Stomach (tissue), 9 donors: ENCODE data around the gene TMEM179. TPM values are rescaled to one million over a fixed set of nuclear protein-coding genes. Genes with fewer than 3 reads are reported as not detected.

Source experiments
- DNase-seq, 2 donors: peaks; one replicate each; pipeline versions ENCODE4 v3.0.0 to v3.0.0-alpha.2; 2013 to 2019
- H3K27ac ChIP-seq, 5 donors: fragments of 200-600 bp in 4 of 5; sonication (generic) in 4 of 5; one replicate each; pipeline ENCODE4 v1.5.1; 2013 to 2019; ENCODE audit warnings: mild to moderate bottlenecking in 1 of 5, moderate library complexity in 1 of 5
- H3K27me3 ChIP-seq, 3 donors: fragments of 200-600 bp; sonication (generic); one replicate each; pipeline ENCODE4 v1.5.1; 2017 to 2019; ENCODE audit warnings: mixed run types in 1 of 3
- H3K36me3 ChIP-seq, 4 donors: fragments of 200-600 bp; sonication (generic); 1 replicate in 3 of 4; 2 replicates in 1 of 4; pipeline ENCODE4 v1.5.1; 2016 to 2019
- H3K4me1 ChIP-seq, 4 donors: fragments of 200-600 bp; sonication (generic); one replicate each; pipeline ENCODE4 v1.5.1; 2016 to 2019
- H3K4me3 ChIP-seq, 4 donors: fragments of 200-600 bp; sonication (generic) in 3 of 4; one replicate each; pipeline ENCODE4 v1.5.1; 2016 to 2019; ENCODE audit warnings: mild to moderate bottlenecking in 1 of 4
- H3K9me3 ChIP-seq, 4 donors: fragments of 200-600 bp; sonication (generic); one replicate each; pipeline ENCODE4 v1.5.1; 2016 to 2019
- EP300 ChIP-seq: sonication (generic); formaldehyde crosslinking; IDR thresholded peaks from one replicate; pipeline ENCODE4 v1.6.1; 2017; ENCODE audit warnings: antibody characterized with exemption
- POLR2A ChIP-seq, 4 donors: fragments of 450-650 bp; IDR thresholded peaks; one replicate each; pipeline ENCODE4 v1.6.1; 2016; ENCODE audit warnings: antibody characterized with exemption in 4 of 4, control low read depth in 2 of 4, mild to moderate bottlenecking in 1 of 4, moderate library complexity in 1 of 4
- POLR2AphosphoS5 ChIP-seq, 3 donors: sonication (generic); formaldehyde crosslinking; IDR thresholded peaks; one replicate each; pipeline ENCODE4 v1.6.1; 2016; ENCODE audit warnings: antibody characterized with exemption in 3 of 3
- WGBS, 5 donors: extraction: QIAGEN DNeasy Blood & Tissue Kit in 3 of 5; methylation state at CpG; one replicate each; pipeline versions ENCODE4 v1.1.5 to v1.1.7; 2013 to 2018; 5-methylcytosine and 5-hydroxymethylcytosine counted together
- intact Hi-C: fragments of 100-400 bp; cut with DNase I; formaldehyde crosslinking; loops from one replicate; pipeline ENCODE4 v1.15.1; 2023; ENCODE audit warnings: low total_unique reads
- polyA plus RNA-seq, 3 donors: library from polyadenylated mRNA; stranded (reverse); fragments of 200-250 nt; gene quantifications; one replicate each; pipeline ENCODE4 v1.2.3, GENCODE V29; 2013
- total RNA-seq, 5 donors: library from RNA; depleted of rRNA; stranded (reverse); fragments of >200 nt; gene quantifications; one replicate each; pipeline versions ENCODE4 v1.1.0 to v1.2.3, GENCODE V29; 2014 to 2016
- TF ChIP-seq, protein P1 (sequence below), 7 experiments: fragments of 450-650 bp in 4 of 7; fragments of 200-600 bp in 3 of 7; sonication (generic) in 3 of 7; IDR thresholded peaks; one replicate each; pipeline ENCODE4 v1.5.1; 2016 to 2019; ENCODE audit warnings: antibody characterized with exemption in 7 of 7, control low read depth in 2 of 7, mild to moderate bottlenecking in 1 of 7
- donor health status: healthy with polysubstance abuse.
- donor health status: Bipolar disorder and iron deficiency.
- donor health status: healthy.

Gene TMEM179
- total and polyA plus RNA-seq, 8 donors: 0.58 to 4.6 (median 0.92) TPM; not detected in 3

DNA sequence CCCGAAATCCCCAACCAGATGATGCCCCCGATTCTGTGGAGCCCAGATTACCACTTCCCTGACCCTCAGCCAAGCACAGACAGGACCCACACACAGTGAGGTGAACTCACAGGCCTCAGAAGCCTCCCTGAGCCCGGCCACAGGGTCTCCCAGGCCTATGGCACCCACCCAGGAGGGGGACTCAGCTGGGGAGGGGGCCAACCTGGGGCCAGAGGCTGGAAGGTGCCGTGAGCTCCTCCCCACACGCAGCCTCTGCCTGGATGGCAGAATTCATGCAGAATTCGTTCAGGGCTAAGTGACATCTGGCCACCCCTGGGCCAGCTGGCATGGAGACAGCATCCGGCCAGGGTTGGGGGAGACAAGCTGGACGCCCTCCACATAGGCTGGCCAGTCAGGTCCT is 11.8 kb downstream of the TMEM179 start:
- no peak overlapping the region for H3K27ac ChIP-seq
- WGBS, 5 donors: 66 to 78% (median 70%) methylated on average over 6 to 8 of the region's 8 CpGs
- no peaks in the 10 kb centered on the region for H3K36me3 ChIP-seq
- TF ChIP-seq POLR2A (IDR thresholded peaks at IDR 0.05): no peak
- TF ChIP-seq, protein P1, sequence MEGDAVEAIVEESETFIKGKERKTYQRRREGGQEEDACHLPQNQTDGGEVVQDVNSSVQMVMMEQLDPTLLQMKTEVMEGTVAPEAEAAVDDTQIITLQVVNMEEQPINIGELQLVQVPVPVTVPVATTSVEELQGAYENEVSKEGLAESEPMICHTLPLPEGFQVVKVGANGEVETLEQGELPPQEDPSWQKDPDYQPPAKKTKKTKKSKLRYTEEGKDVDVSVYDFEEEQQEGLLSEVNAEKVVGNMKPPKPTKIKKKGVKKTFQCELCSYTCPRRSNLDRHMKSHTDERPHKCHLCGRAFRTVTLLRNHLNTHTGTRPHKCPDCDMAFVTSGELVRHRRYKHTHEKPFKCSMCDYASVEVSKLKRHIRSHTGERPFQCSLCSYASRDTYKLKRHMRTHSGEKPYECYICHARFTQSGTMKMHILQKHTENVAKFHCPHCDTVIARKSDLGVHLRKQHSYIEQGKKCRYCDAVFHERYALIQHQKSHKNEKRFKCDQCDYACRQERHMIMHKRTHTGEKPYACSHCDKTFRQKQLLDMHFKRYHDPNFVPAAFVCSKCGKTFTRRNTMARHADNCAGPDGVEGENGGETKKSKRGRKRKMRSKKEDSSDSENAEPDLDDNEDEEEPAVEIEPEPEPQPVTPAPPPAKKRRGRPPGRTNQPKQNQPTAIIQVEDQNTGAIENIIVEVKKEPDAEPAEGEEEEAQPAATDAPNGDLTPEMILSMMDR (IDR thresholded peaks at IDR 0.05): no peak
- no peak for TF ChIP-seq EP300
- TF ChIP-seq POLR2AphosphoS5 (IDR thresholded peaks at IDR 0.05): no peak
- DNase-seq: no peak
- H3K4me3 ChIP-seq: no peak overlapping the region
- no peaks in the 10 kb centered on the region for H3K9me3 ChIP-seq
- H3K4me1 ChIP-seq: peaks cover 0 to 7% (median 0%) of the 10 kb centered on the region in 4 donors
- peaks cover 0 to 46% (median 0%) of the 10 kb centered on the region in 3 donors for H3K27me3 ChIP-seq
- intact Hi-C loops: no loop called here

DNA sequence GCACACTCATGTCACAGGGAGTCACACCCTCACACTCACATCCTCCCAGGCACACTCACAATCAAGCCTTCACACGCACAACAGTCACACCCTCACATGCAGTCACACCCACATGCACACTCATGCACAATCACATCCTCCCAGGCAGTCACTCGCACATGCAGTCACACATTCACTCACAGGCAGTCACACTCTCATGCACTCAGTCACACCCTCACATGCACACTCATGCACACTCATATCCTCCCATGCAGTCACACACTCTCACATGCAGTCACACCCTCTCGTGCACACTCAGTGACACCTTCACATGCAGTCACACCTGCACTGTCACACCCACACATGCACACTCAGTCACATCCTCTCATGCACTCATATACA is 12.3 kb downstream of the TMEM179 start:
- Histone ChIP-seq H3K27ac (no peak overlapping the region), H3K4me1 (peaks cover 0 to 7% (median 0%) of the 10 kb centered on the region in 4 donors), H3K27me3 (peaks cover 0 to 46% (median 3%) of the 10 kb centered on the region in 3 donors), H3K36me3 (no peaks in the 10 kb centered on the region), H3K4me3 (no peak overlapping the region), H3K9me3 (no peaks in the 10 kb centered on the region)
- DNase-seq: no peak
- TF ChIP-seq EP300 (no peak), POLR2A (IDR thresholded peaks at IDR 0.05) (no peak)
- WGBS, 5 donors: 72 to 80% (median 79%) methylated on average over 3 of the region's 3 CpGs
- intact Hi-C loops: no loop called here

DNA sequence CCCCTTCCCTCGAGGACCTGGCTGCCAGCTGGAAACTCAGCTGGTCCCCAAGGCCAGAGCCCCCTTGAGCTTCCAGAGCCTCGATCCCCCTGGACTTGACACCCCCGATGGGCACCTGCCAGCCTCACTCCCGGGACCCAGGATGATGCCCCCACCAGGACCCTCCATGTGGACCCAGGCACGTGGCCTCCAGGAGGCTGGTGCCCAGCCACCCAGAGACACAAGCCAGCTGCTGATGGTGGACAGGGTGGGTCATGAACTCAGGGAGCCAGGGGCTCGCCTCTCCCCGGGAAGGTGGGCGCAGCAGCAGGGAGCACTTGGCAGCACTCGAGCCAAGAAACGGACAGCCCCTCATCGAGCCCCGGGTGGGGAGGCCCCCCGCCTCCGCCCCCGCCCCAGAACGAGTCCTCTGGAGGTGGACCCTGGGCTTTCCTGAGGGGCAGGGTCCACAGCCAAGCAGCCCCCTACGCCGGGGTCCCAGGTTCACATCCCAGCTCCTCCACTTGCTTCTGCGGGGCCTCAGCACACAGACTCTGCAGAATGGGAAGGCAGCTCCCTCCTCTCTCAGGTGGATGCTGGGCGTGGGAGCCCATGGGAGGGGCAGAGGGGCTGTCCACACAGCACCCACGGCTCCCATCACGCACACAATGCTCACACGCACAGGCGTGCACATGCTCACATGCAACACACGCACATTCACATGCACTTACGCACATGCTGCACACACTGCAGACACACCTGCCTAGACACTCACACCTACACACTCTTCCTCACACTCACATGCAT is 12.9 kb downstream of the TMEM179 start:
- Histone ChIP-seq H3K9me3 (no peaks in the 10 kb centered on the region), H3K4me3 (no peak overlapping the region), H3K27me3 (peaks cover 0 to 42% (median 3%) of the 10 kb centered on the region in 3 donors), H3K36me3 (no peaks in the 10 kb centered on the region), H3K27ac (no peak overlapping the region), H3K4me1 (peaks cover 0 to 7% (median 1%) of the 10 kb centered on the region in 4 donors)
- no peak for DNase-seq
- TF ChIP-seq POLR2A (IDR thresholded peaks at IDR 0.05) (no peak), EP300 (no peak), POLR2AphosphoS5 (IDR thresholded peaks at IDR 0.05) (no peak)
- TF ChIP-seq, protein P1 (IDR thresholded peaks at IDR 0.05): no peak
- WGBS, 5 donors: 73 to 81% (median 80%) methylated on average over 17 to 26 of the region's 26 CpGs
- intact Hi-C loops: no loop called here

DNA sequence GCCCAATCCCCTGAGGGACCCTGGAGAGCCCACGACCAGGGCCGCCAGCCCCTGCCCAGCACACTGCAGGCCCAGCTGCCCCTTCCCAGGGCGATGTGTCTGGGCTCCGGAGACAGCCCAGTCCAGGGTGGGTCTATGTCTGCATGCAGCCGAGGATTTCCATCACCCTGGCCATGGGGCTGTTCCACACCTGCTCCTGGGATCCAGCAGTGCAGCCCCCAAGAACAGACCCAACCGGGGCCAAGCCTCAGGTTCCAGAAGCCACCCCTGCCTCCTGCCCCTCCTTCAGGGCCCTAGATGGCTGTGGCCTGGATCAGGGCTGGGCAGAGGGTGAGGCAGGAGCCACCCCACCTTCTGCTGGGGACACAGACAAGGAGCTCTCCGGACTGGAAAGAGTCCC is 13.5 kb downstream of the TMEM179 start:
- Histone ChIP-seq H3K27ac (no peak overlapping the region), H3K4me1 (peaks cover 0 to 7% (median 2%) of the 10 kb centered on the region in 4 donors), H3K4me3 (no peak overlapping the region), H3K27me3 (peaks cover 0 to 36% (median 3%) of the 10 kb centered on the region in 3 donors), H3K36me3 (no peaks in the 10 kb centered on the region), H3K9me3 (no peaks in the 10 kb centered on the region)
- TF ChIP-seq, protein P1 (IDR thresholded peaks at IDR 0.05): no peak
- no peak for TF ChIP-seq POLR2AphosphoS5 (IDR thresholded peaks at IDR 0.05)
- intact Hi-C loops: no loop called here
- no peak for DNase-seq
- WGBS, 5 donors: 59 to 78% (median 73%) methylated on average over 2 to 7 of the region's 7 CpGs
